NOMO-1 treated with DMSO at 0.1 percent for 48 hours (cell line): Measurements from ENCODE around the gene TARBP2.
A peak's percentile ranks its signal among the peaks of the same experiment; 100 is the strongest.
"Not testable (repeated sequence)": the region's sequence is repeated elsewhere in the genome, so short reads cannot be mapped to it uniquely, and the experiment has no call there.

Experiments
- DNase-seq: peaks from one replicate; lab custom pipeline; 2025; ENCODE audit not compliant: unreplicated experiment; lab: John Stamatoyannopoulos, UW

TARBP2 gene

GRCh38 chr12:53513712-53514410, 12.8 kb downstream of the TARBP2 start:
- no peak for DNase-seq

DNA sequence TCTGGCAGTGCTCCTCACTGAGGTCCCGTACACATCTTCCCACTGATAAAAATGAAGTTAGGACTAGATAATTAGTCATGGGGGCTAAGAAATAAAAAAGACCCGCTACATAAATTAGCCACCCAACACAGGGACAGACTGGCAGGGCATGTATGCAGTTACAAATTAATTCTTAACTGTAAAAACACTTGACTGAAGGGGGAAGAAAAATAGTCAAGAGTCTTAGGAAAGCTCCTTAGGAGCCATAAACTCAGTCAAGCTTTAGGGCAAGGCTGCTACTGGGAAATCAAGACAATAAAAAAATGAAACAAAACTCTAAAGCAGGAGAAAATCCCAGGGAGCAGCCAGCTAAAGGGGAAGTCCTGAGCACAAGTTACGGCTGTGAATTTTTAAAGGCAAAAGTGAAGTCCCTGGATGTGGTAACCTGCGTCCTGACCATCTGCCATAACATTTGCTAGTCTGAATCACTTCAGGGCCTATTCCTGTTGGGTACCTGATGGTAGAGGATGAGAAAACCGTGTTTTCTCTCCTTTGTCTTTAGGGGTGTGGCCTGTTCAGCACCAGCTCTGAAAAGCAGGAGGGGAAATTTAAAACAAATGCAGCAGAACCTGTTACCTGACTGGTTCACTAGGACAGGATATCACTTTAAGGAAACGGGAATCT, 13.7 kb downstream of the TARBP2 start:
- no peak for DNase-seq

DNA sequence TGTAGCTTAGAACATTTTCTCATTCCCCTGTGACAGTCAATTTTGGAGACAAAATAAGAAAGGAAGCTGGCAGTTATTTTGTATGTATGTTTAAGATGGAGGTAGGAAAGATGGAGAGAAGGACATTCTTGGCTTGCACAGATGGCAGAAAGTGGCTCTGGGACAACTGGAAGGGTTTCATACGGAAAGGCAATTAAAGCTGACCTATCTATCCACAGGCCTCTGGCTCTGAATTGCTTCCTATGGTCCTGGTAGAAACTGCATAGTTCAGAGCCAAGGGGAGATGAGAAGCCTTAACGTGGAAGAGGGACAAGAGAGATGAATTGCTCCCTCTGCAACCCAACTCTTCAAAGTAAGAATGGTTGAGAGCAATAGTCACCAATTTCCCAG, 14.2 kb downstream of the TARBP2 start:
- no peak for DNase-seq

GRCh38 chr12:53516758-53517455, 15.8 kb downstream of the TARBP2 start:
- DNase-seq = no peak

GRCh38 chr12:53518381-53518780, 17.3 kb downstream of the TARBP2 start:
- DNase-seq = no peak

DNA sequence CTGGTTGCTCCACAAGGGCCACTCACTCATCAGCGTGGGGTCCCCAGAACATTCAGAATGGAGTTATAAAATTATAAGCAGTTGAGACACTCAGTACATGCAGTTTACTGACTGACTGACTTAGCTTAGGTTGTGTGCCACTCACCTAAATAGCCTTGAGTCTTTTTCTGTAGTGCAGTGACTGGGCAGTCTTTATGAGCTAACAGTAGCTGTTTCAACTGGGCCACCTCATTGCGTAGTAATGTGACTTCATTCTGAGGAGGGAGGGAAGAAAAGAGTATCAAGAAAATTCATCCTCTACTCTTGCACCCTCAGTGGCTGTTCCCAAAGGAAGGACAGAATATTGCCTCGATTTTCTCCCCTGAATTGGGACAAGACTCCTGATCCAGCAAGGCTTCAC, 22.0 kb downstream of the TARBP2 start:
- DNase-seq = no peak

GRCh38 chr12:53524476-53524875, 23.4 kb downstream of the TARBP2 start:
- DNase-seq = no peak

GRCh38 chr12:53530061-53530460, 29.0 kb downstream of the TARBP2 start:
- DNase-seq = no peak

DNA sequence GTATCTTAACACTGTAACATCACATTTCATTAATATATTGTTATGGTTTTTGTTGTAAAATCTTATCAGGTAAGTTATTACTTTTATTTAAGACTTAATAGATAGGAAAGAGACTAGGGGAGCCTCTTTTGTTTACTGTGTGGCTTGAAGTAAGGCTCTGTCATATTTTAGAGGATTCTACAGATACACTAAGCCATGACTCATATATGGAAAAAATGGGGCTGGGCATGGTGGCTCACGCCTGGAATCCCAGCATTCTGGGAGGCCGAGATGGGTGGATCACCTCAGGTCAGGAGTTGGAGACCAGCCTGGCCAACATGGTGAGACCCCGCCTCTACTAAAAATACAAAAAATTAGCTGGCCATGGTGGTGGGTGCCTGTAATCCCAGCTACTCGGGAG, 29.8 kb downstream of the TARBP2 start:
- no peak for DNase-seq

DNA sequence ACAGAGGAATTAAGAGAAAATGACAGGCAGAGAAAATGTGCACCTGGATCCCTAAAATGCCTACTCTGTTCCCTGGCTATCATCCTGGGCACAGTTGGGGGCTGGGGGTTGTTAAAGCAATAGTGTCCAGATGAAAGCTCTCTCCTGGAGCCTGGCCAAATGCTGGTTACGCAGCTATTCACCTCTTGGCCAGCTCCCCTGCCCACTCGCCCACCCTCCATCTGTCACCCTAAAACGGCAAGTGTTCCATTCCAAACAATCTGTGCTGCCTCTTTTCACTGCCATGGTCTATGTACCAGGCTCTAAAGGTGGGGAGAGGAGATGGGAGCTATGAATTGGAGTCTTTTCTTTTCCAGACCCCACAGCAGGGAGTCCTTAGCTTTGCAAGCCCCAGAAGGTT, 30.9 kb downstream of the TARBP2 start:
- DNase-seq = no peak

- DNase-seq = no peak
Measured at GRCh38 chr12:53532524-53533445, 31.7 kb downstream of the TARBP2 start.

- no peak for DNase-seq
Measured at GRCh38 chr12:53533471-53533870, 32.4 kb downstream of the TARBP2 start.

GRCh38 chr12:53536962-53537361, 35.9 kb downstream of the TARBP2 start:
- no peak for DNase-seq

GRCh38 chr12:53538209-53538689, 37.2 kb downstream of the TARBP2 start:
- no peak for DNase-seq

- no peak for DNase-seq
Measured at GRCh38 chr12:53539526-53539925, 38.4 kb downstream of the TARBP2 start.

DNA sequence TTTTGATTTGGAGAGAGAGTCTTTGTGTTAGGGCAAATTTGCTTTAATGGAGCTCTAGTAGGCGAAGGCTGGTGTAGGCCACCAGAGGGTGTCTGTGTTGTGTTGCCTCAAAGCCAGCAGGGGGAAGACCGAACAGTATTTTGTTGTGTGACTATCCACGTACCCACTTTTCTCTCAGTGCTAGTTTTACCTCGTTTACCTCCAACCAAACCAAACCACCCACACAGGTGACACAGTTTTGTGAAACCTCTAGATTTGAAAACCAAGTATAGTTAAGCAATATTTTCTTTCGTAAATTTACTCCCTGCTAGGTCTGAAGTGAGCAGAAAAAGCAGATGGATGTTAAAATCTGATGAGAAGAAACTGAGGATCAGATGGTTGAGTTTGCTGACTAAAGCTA, 42.5 kb downstream of the TARBP2 start:
- DNase-seq = peak; percentile 56

- DNase-seq = not testable (repeated sequence)
Measured at GRCh38 chr12:53548354-53548753, 47.3 kb downstream of the TARBP2 start.

- not testable (repeated sequence) for DNase-seq
Measured at GRCh38 chr12:53550131-53550530, 49.0 kb downstream of the TARBP2 start.

DNA sequence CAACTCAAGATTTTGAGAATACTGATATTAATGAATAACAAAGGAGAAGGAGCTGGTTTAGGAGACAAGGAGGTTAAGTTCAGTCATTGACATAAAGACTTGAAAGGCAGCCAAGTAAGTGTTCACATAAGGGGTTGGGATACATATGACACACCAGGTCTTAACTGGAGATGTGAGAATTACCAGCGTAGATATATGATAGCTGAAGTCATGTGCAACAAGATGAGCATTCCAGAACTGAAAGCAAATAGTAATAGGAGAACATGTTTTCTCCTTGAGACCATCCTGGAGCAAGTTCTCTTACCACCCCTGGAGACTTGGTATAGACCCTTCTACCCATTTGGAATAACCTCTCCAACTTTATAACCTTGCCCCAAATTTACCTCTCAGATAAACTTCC, 49.5 kb downstream of the TARBP2 start:
- no peak for DNase-seq

DNA sequence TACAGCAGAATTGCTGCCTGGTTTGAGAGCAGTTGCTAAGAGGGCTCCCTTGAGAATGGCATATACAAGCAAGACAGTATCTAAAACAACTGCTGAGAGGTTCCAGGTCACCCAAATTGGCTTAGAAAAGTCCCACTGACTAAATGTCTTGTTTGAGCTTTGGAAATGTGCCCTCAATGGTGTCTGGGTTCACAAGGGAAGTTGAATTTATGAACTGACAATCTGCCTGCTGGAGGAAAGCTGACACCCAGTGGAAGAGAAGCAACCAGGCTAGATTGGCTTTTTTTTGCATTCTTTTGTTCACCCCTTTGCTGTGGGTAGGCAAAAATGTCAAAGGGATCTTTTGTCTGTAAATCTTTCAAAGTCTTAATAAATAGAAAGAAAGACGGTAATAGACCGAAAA, 50.8 kb downstream of the TARBP2 start:
- DNase-seq = no peak
